Breast epithelium (tissue), 3 donors: ENCODE data around the gene SRPK1.

Experiments
- CTCF ChIP-seq, 3 donors: fragments of 450-650 bp; IDR thresholded peaks; one replicate each; pipeline ENCODE4 v1.5.1; 2016 to 2017; ENCODE audit warnings: antibody characterized with exemption in 3 of 3, mild to moderate bottlenecking in 3 of 3, moderate library complexity in 3 of 3
- POLR2A ChIP-seq: fragments of 450-650 bp; IDR thresholded peaks from one replicate; pipeline ENCODE4 v1.6.1; 2016; ENCODE audit warnings: antibody characterized with exemption, mild to moderate bottlenecking, moderate library complexity
- POLR2AphosphoS5 ChIP-seq, 3 donors: sonication (generic); formaldehyde crosslinking; IDR thresholded peaks; one replicate each; pipeline ENCODE4 v1.6.1; 2017; ENCODE audit warnings: antibody characterized with exemption in 3 of 3

- TF ChIP-seq CTCF (IDR thresholded peaks at IDR 0.05) (no peak), POLR2A (no peak), POLR2AphosphoS5 (IDR thresholded peaks at IDR 0.05) (no peak)
These were observed 44.0 kb downstream of the SRPK1 start for GRCh38 chr6:35876902-35877301.
